ENCODE data around the gene ZEB1.
"Not testable (repeated sequence)": the region's sequence is repeated elsewhere in the genome, so short reads cannot be mapped to it uniquely, and the experiment has no call there.

Gene ZEB1

GRCh38 chr10:31319602-31320549, 860 bp downstream of the ZEB1 start:
- peak; percentile 77 for DNase-seq (ENCODE audit: low spot score)

GRCh38 chr10:31320550-31321211, 1.7 kb downstream of the ZEB1 start:
- DNase-seq (ENCODE audit: low spot score) = peak; percentile 73

- DNase-seq (ENCODE audit: low spot score) = no peak
Measured at GRCh38 chr10:31321396-31321941, 2.5 kb downstream of the ZEB1 start.

- no peak for DNase-seq (ENCODE audit: low spot score)
Measured at GRCh38 chr10:31322647-31323046, 3.6 kb downstream of the ZEB1 start.

- no peak for DNase-seq (ENCODE audit: low spot score)
Measured at GRCh38 chr10:31340343-31340742, 21.3 kb downstream of the ZEB1 start.

- no peak for DNase-seq (ENCODE audit: low spot score)
Measured at GRCh38 chr10:31341552-31341951, 22.5 kb downstream of the ZEB1 start.

- DNase-seq (ENCODE audit: low spot score) = no peak
Measured at GRCh38 chr10:31343009-31343408, 24.0 kb downstream of the ZEB1 start.

GRCh38 chr10:31343551-31343950, 24.5 kb downstream of the ZEB1 start:
- no peak for DNase-seq (ENCODE audit: low spot score)

- DNase-seq (ENCODE audit: low spot score) = no peak
Measured at GRCh38 chr10:31345886-31346285, 26.9 kb downstream of the ZEB1 start.

GRCh38 chr10:31346953-31347352, 27.9 kb downstream of the ZEB1 start:
- no peak for DNase-seq (ENCODE audit: low spot score)

- no peak for DNase-seq (ENCODE audit: low spot score)
Measured at GRCh38 chr10:31347705-31348104, 28.7 kb downstream of the ZEB1 start.

GRCh38 chr10:31350891-31351290, 31.9 kb downstream of the ZEB1 start:
- no peak for DNase-seq (ENCODE audit: low spot score)

GRCh38 chr10:31352436-31353226, 33.6 kb downstream of the ZEB1 start:
- DNase-seq (ENCODE audit: low spot score) = no peak

GRCh38 chr10:31353574-31353973, 34.6 kb downstream of the ZEB1 start:
- no peak for DNase-seq (ENCODE audit: low spot score)

GRCh38 chr10:31358688-31359330, 39.8 kb downstream of the ZEB1 start:
- DNase-seq (ENCODE audit: low spot score) = no peak

- DNase-seq (ENCODE audit: low spot score) = peak; percentile 42
Measured at GRCh38 chr10:31359979-31360378, 41.0 kb downstream of the ZEB1 start.

GRCh38 chr10:31361475-31361874, 42.5 kb downstream of the ZEB1 start:
- not testable (repeated sequence) for DNase-seq (ENCODE audit: low spot score)

- no peak for DNase-seq (ENCODE audit: low spot score)
Measured at GRCh38 chr10:31362023-31362641, 43.1 kb downstream of the ZEB1 start.

GRCh38 chr10:31363696-31364095, 44.7 kb downstream of the ZEB1 start:
- not testable (repeated sequence) for DNase-seq (ENCODE audit: low spot score)

- not testable (repeated sequence) for DNase-seq (ENCODE audit: low spot score)
Measured at GRCh38 chr10:31364238-31364637, 45.2 kb downstream of the ZEB1 start.

- DNase-seq (ENCODE audit: low spot score) = no peak
Measured at GRCh38 chr10:31366703-31367102, 47.7 kb downstream of the ZEB1 start.
